SK-N-SH (cell line): ENCODE data around the gene CFAP251. TPM values are rescaled to one million over a fixed set of nuclear protein-coding genes. Genes with fewer than 3 reads are reported as not detected.

Source experiments
- CTCF ChIA-PET: fragments of 300-600, 350-600 bp; formaldehyde crosslinking; extraction: SDS; loops from one replicate; lab custom pipeline; 2021; lab: Yijun Ruan, JAX
- POLR2A ChIA-PET: fragments of 350-600 bp; sonication (Branson Sonifier 250); formaldehyde crosslinking; extraction: SDS; loops from one replicate; lab custom pipeline; 2020; ENCODE audit warnings: antibody characterized with exemption, inconsistent platforms; lab: Yijun Ruan, JAX
- DNase-seq: peaks from one replicate; pipeline ENCODE4 v3.0.0; 2012
- H2AFZ ChIP-seq: fragments of 200-600 bp; sonication (generic); 2 replicates; pipeline ENCODE4 v1.8.1; 2016; ENCODE audit warnings: antibody characterized with exemption, mild to moderate bottlenecking, low read depth
- H3F3A ChIP-seq: fragments of 200-600 bp; sonication (generic); replicated peaks from 2 replicates; pipeline ENCODE3; 2016; ENCODE audit warnings: antibody characterized with exemption, mild to moderate bottlenecking; ENCODE audit not compliant: insufficient read depth
- H3K27ac ChIP-seq, 2 experiments: fragments of 200-500 bp in 1 of 2; fragments of 200-600 bp in 1 of 2; sonication (Bioruptor generic) in 1 of 2; sonication (generic), shearing (Covaris generic) in 1 of 2; 2 replicates each; pipeline versions ENCODE4 v1.5.1 to v1.6.1; 2014 to 2016; ENCODE audit warnings: low read depth in 2 of 2, inconsistent platforms in 1 of 2, low read length in 1 of 2, mild to moderate bottlenecking in 1 of 2, mixed read lengths in 1 of 2
- H3K27me3 ChIP-seq: fragments of 200-600 bp; sonication (generic), shearing (Covaris generic); 2 replicates; pipeline ENCODE4 v1.6.1; 2016; ENCODE audit warnings: mixed run types; ENCODE audit not compliant: insufficient read depth
- H3K36me3 ChIP-seq, 2 experiments: fragments of 200-500 bp in 1 of 2; fragments of 200-600 bp in 1 of 2; sonication (Bioruptor generic) in 1 of 2; sonication (generic) in 1 of 2; replicated peaks in 1 of 2; 2 replicates each; pipeline versions ENCODE3 to v1.5.1; 2014 to 2016; ENCODE audit warnings: low read length in 1 of 2, mild to moderate bottlenecking in 1 of 2; ENCODE audit not compliant: insufficient read depth in 2 of 2, control insufficient read depth in 1 of 2
- H3K4me1 ChIP-seq, 2 experiments: fragments of 200-500 bp in 1 of 2; fragments of 200-600 bp in 1 of 2; sonication (Bioruptor generic) in 1 of 2; sonication (generic), shearing (Covaris generic) in 1 of 2; 2 replicates each; pipeline versions ENCODE4 v1.5.1 to v1.6.1; 2014 to 2016; ENCODE audit warnings: low read depth in 1 of 2, low read length in 1 of 2, mixed run types in 1 of 2; ENCODE audit not compliant: insufficient read depth in 2 of 2, control insufficient read depth in 1 of 2
- H3K4me2 ChIP-seq: fragments of 200-600 bp; sonication (generic), shearing (Covaris generic); 2 replicates; pipeline ENCODE4 v1.6.1; 2017; ENCODE audit warnings: mixed run types
- H3K4me3 ChIP-seq, 2 experiments: fragments of 200-500 bp in 1 of 2; fragments of 200-600 bp in 1 of 2; sonication (Bioruptor generic) in 1 of 2; sonication (generic), shearing (Covaris generic) in 1 of 2; 2 replicates each; pipeline versions ENCODE4 v1.5.1 to v1.8.1; 2014 to 2016; ENCODE audit warnings: low read depth in 2 of 2, inconsistent platforms in 1 of 2, low read length in 1 of 2, mild to moderate bottlenecking in 1 of 2, mixed read lengths in 1 of 2, moderate library complexity in 1 of 2
- H3K79me2 ChIP-seq: fragments of 200-600 bp; sonication (generic); 2 replicates; pipeline ENCODE4 v1.8.1; 2017; ENCODE audit warnings: mild to moderate bottlenecking; ENCODE audit not compliant: insufficient read depth
- H3K9ac ChIP-seq: fragments of 200-600 bp; sonication (generic); 2 replicates; pipeline ENCODE4 v1.6.1; 2017; ENCODE audit warnings: mixed run types
- H3K9me2 ChIP-seq: fragments of 200-600 bp; sonication (generic); 2 replicates; pipeline ENCODE4 v1.6.1; 2017; ENCODE audit warnings: mixed run types
- H3K9me3 ChIP-seq: fragments of 200-600 bp; sonication (generic); 2 replicates; pipeline ENCODE4 v1.6.1; 2017; ENCODE audit warnings: mixed run types, mild to moderate bottlenecking, moderate library complexity
- H4K20me1 ChIP-seq: fragments of 200-600 bp; sonication (generic); 2 replicates; pipeline ENCODE4 v1.6.1; 2017; ENCODE audit warnings: mild to moderate bottlenecking, mixed run types; ENCODE audit not compliant: insufficient read depth
- CHD2 ChIP-seq: fragments of 150-350 bp; IDR thresholded peaks from 2 replicates; pipeline ENCODE4 v1.6.1; 2018; ENCODE audit warnings: low read length; ENCODE audit not compliant: partially characterized antibody
- EP300 ChIP-seq, 2 experiments: IDR thresholded peaks; 2 replicates each; pipeline versions ENCODE4 v1.4.0 to v1.6.1; 2012; ENCODE audit warnings: borderline replicate concordance in 1 of 2, low read depth in 1 of 2, low read length in 1 of 2
- FOXM1 ChIP-seq: IDR thresholded peaks from 2 replicates; pipeline ENCODE4 v1.4.0; 2012; ENCODE audit warnings: low read depth, mild to moderate bottlenecking
- IRF3 ChIP-seq: fragments of 150-350 bp; IDR thresholded peaks from 2 replicates; pipeline ENCODE4 v1.6.1; 2016; ENCODE audit warnings: mild to moderate bottlenecking, low read depth, low read length
- JUND ChIP-seq: IDR thresholded peaks from 2 replicates; pipeline ENCODE4 v1.4.0; 2012
- MAX ChIP-seq: IDR thresholded peaks from 2 replicates; pipeline ENCODE4 v1.4.0; 2012; ENCODE audit warnings: low read depth
- MEF2A ChIP-seq: IDR thresholded peaks from 2 replicates; pipeline ENCODE4 v1.4.0; 2012; ENCODE audit warnings: low read depth, borderline replicate concordance
- MXI1 ChIP-seq: IDR thresholded peaks from 2 replicates; pipeline ENCODE4 v1.6.1; 2012; ENCODE audit warnings: mild to moderate bottlenecking, low read depth, low read length, improper control_type of control experiment
- NFIC ChIP-seq: IDR thresholded peaks from 2 replicates; pipeline ENCODE4 v1.4.0; 2012; ENCODE audit warnings: borderline replicate concordance
- NRF1 ChIP-seq: IDR thresholded peaks from 2 replicates; pipeline ENCODE4 v1.6.1; 2012; ENCODE audit warnings: low read depth, mild to moderate bottlenecking, low read length
- POLR2AphosphoS5 ChIP-seq: IDR thresholded peaks from 2 replicates; pipeline ENCODE4 v1.6.1; 2012; ENCODE audit warnings: low read depth, low read length
- RAD21 ChIP-seq: IDR thresholded peaks from 2 replicates; pipeline ENCODE4 v1.6.1; 2012; ENCODE audit warnings: mild to moderate bottlenecking, low read length
- RFX5 ChIP-seq: IDR thresholded peaks from 2 replicates; pipeline ENCODE4 v1.6.1; 2012; ENCODE audit warnings: mild to moderate bottlenecking, improper control_type of control experiment, low read length
- RXRA ChIP-seq: IDR thresholded peaks from 2 replicates; pipeline ENCODE4 v1.4.0; 2012; ENCODE audit warnings: low read depth, mild to moderate bottlenecking, borderline replicate concordance
- SIN3A ChIP-seq: IDR thresholded peaks from 2 replicates; pipeline ENCODE4 v1.6.1; 2012; ENCODE audit warnings: low read depth, mild to moderate bottlenecking, low read length, moderate library complexity, borderline replicate concordance
- TCF12 ChIP-seq: IDR thresholded peaks from 2 replicates; pipeline ENCODE4 v1.4.0; 2012
- USF1 ChIP-seq: IDR thresholded peaks from 2 replicates; pipeline ENCODE4 v1.4.0; 2012; ENCODE audit warnings: low read depth, borderline replicate concordance
- YY1 ChIP-seq: IDR thresholded peaks from 2 replicates; pipeline ENCODE4 v1.4.0; 2012; ENCODE audit warnings: low read depth, mild to moderate bottlenecking
- WGBS: methylation state at CpG from one replicate; pipeline ENCODE4 v1.1.6; 2017; ENCODE audit warnings: low lambda C conversion rate; 5-methylcytosine and 5-hydroxymethylcytosine counted together
- polyA plus RNA-seq, 3 experiments: library from polyadenylated mRNA; depleted of rRNA; stranded (reverse); fragments of >200 nt; gene quantifications; 2 replicates each; pipeline ENCODE4 v1.2.3, GENCODE V29; 2012
- TF ChIP-seq, protein P1 (sequence below): IDR thresholded peaks from 2 replicates; pipeline ENCODE4 v1.6.1; 2012; ENCODE audit warnings: mild to moderate bottlenecking, low read depth, low read length, moderate library complexity

CFAP251 gene
- polyA plus RNA-seq, 1 of the 3 experiments (the other 2 are of a cell fraction) = 5.7 TPM

GRCh38 chr12:121873216-121873569 lies 45.2 kb upstream of the CFAP251 start:
- WGBS = 98% methylated on average over 6 of the region's 6 CpGs
- no peaks in the 10 kb centered on the region for H4K20me1 ChIP-seq
- peak overlapping the region; percentile 85 to 90 for H3K27ac ChIP-seq
- DNase-seq = no peak
- no peak for TF ChIP-seq CHD2
- TF ChIP-seq TCF12 = no peak
- TF ChIP-seq FOXM1 = no peak
- TF ChIP-seq NFIC = no peak
- no peak for TF ChIP-seq MAX
- no peak for TF ChIP-seq RXRA
- TF ChIP-seq SIN3A = no peak
- no peak for TF ChIP-seq USF1
- TF ChIP-seq, protein P1, sequence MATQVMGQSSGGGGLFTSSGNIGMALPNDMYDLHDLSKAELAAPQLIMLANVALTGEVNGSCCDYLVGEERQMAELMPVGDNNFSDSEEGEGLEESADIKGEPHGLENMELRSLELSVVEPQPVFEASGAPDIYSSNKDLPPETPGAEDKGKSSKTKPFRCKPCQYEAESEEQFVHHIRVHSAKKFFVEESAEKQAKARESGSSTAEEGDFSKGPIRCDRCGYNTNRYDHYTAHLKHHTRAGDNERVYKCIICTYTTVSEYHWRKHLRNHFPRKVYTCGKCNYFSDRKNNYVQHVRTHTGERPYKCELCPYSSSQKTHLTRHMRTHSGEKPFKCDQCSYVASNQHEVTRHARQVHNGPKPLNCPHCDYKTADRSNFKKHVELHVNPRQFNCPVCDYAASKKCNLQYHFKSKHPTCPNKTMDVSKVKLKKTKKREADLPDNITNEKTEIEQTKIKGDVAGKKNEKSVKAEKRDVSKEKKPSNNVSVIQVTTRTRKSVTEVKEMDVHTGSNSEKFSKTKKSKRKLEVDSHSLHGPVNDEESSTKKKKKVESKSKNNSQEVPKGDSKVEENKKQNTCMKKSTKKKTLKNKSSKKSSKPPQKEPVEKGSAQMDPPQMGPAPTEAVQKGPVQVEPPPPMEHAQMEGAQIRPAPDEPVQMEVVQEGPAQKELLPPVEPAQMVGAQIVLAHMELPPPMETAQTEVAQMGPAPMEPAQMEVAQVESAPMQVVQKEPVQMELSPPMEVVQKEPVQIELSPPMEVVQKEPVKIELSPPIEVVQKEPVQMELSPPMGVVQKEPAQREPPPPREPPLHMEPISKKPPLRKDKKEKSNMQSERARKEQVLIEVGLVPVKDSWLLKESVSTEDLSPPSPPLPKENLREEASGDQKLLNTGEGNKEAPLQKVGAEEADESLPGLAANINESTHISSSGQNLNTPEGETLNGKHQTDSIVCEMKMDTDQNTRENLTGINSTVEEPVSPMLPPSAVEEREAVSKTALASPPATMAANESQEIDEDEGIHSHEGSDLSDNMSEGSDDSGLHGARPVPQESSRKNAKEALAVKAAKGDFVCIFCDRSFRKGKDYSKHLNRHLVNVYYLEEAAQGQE = no peak
- no peak for TF ChIP-seq EP300 (IDR thresholded peaks at IDR 0.05; ENCODE audit: borderline replicate concordance in 1 of 2, low read depth in 1 of 2, low read length in 1 of 2)
- TF ChIP-seq NRF1 = no peak
- TF ChIP-seq MEF2A = no peak
- H3K4me1 ChIP-seq = peaks cover 10 to 13% of the 10 kb centered on the region in 2 experiments; a peak in 3 of 4 replicates
- H3K4me2 ChIP-seq = peak overlapping the region; percentile 66
- no peaks in the 10 kb centered on the region for H3K9me2 ChIP-seq
- ChIA-PET POLR2A (interaction anchor here (0.5 to 2.0 kb wide), 10 partner anchors 10 to 1506 kb away, joined by 3 to 13 read pairs (median 4); partner anchors contain the start of genes DIABLO, PSMD9 and RHOF), CTCF (interaction anchor here (0.6 to 3.9 kb wide), 7 partner anchors 10 to 79 kb away, joined by 3 to 25 read pairs (median 3); partner anchors contain the start of gene RHOF)
- no peaks in the 10 kb centered on the region for H3K79me2 ChIP-seq
- peak overlapping the region; percentile 87 for H2AFZ ChIP-seq
- no peaks in the 10 kb centered on the region for H3K9me3 ChIP-seq
- H3K27me3 ChIP-seq = no peaks in the 10 kb centered on the region
- no peak overlapping the region; the same call in 1 of the 2 replicates for H3K9ac ChIP-seq
- H3K36me3 ChIP-seq = no peaks in the 10 kb centered on the region
- no peak overlapping the region; a peak in 1 of 4 replicates for H3K4me3 ChIP-seq
- H3F3A ChIP-seq = peaks cover 21% of the 10 kb centered on the region

GRCh38 chr12:121874071-121874470 lies 44.3 kb upstream of the CFAP251 start:
- Histone ChIP-seq H3K9me3 (no peaks in the 10 kb centered on the region), H3K27ac (peak overlapping the region in 1 of 2 experiments; percentile 85; a peak in 1 of 4 replicates), H3K4me2 (no peak overlapping the region), H2AFZ (no peak overlapping the region), H3K9ac (no peak overlapping the region), H3K4me1 (peaks cover 10 to 13% of the 10 kb centered on the region in 2 experiments; a peak in 3 of 4 replicates), H3F3A (peaks cover 21% of the 10 kb centered on the region), H3K27me3 (no peaks in the 10 kb centered on the region), H3K36me3 (no peaks in the 10 kb centered on the region), H4K20me1 (no peaks in the 10 kb centered on the region), H3K9me2 (no peaks in the 10 kb centered on the region), H3K79me2 (no peaks in the 10 kb centered on the region), H3K4me3 (no peak overlapping the region)
- POLR2A ChIA-PET = no interaction called here
- CTCF ChIA-PET = interaction anchor here (1.0 to 3.9 kb wide), 4 partner anchors 11 to 80 kb away, joined by 3 to 25 read pairs (median 5); partner anchors contain the start of gene RHOF
- no peak for DNase-seq
- 90% methylated on average over 6 of the region's 6 CpGs for WGBS
- TF ChIP-seq EP300 (IDR thresholded peaks at IDR 0.05; ENCODE audit: borderline replicate concordance in 1 of 2, low read depth in 1 of 2, low read length in 1 of 2) (no peak), CHD2 (no peak), RAD21 (no peak), POLR2AphosphoS5 (no peak), IRF3 (no peak), RFX5 (no peak), RXRA (no peak), JUND (no peak), MXI1 (no peak), YY1 (no peak)
- TF ChIP-seq, protein P1 = no peak
